NCI-H2107 treated with DMSO at 0.1 percent for 48 hours (cell line): ENCODE data around the gene VSTM1.
"Not testable (repeated sequence)": the region's sequence is repeated elsewhere in the genome, so short reads cannot be mapped to it uniquely, and the experiment has no call there.

ENCODE experiments used
- DNase-seq: peaks from one replicate; lab custom pipeline; 2025; ENCODE audit not compliant: unreplicated experiment; lab: John Stamatoyannopoulos, UW

The VSTM1 gene, protein sequence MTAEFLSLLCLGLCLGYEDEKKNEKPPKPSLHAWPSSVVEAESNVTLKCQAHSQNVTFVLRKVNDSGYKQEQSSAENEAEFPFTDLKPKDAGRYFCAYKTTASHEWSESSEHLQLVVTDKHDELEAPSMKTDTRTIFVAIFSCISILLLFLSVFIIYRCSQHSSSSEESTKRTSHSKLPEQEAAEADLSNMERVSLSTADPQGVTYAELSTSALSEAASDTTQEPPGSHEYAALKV

DNA sequence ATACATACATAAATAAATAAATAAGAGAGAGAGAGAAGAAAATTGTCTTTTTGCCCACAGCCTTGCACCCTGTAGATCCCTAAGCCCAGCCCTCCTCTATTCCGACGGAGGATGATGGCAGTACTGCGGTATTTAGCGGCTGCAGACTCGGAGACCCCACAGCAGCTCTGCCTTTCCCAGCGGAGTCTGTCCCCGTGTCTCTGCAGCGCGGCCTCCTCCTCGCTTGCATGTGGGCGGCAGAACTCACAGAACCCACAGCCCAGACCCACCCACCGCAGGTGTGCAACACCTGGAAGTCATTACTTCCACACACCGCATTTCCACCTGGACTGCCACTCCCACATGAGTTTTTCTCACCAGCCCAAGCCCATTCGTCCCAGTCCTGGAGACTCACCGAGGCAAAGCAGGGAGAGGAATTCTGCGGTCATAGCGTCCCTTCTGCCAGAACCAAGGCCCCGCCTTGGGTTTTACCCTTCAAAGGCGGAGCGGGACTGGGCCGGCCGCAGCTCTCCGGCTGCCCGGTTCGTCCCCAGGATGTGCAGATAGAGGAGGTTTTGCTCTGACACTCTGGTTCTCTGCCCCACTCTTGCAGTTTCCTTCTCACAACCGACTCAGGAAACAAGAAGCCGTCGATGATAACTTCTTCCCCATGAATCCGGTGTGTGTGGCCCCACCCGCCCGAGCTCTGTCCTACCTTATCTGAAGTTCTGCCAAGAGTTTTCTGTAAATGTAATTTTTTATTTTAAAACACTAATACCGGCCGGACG is at the start of gene VSTM1:
Gene VSTM1 (minus strand): TSS at position 548 of the 767 bp plus-strand sequence. CDS start 120 bp downstream, at position 428.
- DNase-seq, result no peak

DNA sequence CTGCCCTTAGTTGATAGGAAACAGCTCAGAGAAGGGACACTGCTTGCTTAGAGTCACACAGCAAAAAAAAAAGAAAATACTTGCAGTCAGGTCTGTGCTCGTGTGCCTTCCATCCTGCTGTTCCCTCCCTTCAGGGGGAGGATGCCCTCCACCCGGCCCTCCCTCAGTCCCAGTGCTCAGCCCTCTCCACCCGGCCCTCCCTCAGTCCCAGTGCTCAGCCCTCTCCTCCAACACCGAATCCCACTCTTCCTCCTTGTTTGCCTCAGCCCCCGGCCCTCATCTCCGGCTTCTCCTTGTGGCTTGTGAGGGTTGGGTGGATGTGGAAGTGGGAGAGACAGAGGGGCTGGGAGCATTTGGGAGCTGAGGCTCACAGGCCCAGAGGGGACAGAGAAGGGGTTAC is 46.0 kb upstream of the VSTM1 start:
- DNase-seq, result no peak

DNA sequence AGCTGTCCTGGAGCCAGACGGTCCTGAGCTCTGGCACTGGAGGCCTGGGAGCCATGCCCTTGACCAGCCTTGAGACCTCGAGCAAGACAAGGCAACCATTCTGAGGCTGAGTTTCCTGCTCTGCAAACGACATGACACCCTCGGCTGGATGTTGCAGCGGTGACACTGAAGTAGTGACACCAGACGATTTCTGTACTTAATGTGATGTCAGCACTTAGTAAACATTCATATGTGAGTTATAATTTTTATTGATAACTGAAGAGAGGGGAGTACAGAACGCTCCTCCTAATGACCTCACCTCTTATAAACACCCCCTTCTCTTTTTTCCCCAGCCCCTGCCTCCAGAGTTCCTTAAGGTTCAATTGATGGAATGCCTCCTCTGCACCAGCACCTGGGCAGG is 44.8 kb upstream of the VSTM1 start:
- DNase-seq, result no peak

DNA sequence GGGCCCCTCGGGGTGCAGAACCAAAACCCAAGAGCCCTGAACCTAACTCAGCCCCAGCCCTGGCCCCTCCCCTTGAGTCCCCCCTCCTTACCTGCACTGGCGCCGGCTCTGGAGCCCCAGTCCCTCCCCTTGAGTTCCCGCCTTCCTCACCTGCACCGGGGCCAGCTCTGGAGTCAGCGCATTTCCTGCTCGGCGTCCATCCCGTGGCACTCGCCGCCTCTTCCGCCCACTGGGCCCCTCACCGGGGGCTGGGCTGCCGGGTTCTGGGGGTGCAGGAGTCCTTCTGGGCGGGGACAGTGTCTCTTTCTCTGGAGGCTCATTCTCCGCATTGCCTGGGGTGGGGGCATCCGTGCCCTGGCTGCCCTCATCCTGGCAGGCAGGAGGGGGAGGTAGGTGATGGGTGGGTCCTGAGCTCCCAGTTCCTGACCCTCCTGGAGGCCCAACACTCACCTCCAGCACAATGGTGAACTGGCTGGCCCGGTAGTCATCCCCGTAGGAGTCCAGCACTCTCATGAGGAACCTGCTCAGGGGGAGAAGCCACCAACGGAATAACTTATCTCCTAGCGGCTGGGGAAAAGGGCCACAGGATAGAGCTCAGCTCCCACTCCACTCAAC is 44.3 kb upstream of the VSTM1 start:
- DNase-seq, result no peak

DNA sequence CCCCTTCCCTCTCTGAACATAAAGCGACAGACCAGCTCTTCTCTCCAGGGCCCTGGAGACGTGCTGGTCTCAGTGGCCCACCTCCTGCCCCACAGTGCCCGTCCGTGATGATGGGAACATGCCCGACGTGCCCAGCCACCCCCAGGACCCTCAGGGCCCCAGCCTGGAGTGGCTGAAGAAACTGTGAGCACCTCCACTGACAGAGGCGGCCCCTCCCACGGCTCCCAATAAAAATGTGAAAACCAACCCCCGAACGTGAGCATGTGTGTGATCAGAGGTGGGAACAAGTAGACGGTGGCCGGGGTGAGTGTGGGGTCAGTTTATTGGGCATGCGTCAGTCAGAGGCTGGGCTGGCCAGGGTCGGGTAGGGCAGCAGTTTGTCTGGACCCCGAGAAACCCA is 43.0 kb upstream of the VSTM1 start:
- DNase-seq, result no peak

DNA sequence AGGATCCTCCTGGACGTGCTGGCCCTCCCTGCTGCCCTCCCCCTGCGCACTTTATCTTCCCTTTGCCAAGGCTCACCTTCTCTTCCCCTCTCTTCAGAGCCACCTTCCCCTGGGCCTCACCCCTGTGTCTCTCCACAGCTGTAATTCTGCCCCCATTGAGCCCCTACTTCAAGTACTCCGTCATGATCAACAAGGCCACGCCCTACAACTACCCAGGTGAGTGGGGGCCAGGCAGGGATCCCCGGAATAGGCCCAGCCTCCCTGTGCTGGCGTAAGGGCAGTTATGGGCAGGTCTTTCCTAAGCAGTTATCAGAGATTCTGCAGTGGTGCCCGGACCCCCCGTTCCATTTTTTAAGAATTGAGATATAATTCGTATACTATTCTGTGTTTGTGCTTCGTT is 42.1 kb upstream of the VSTM1 start:
- DNase-seq, result no peak

DNA sequence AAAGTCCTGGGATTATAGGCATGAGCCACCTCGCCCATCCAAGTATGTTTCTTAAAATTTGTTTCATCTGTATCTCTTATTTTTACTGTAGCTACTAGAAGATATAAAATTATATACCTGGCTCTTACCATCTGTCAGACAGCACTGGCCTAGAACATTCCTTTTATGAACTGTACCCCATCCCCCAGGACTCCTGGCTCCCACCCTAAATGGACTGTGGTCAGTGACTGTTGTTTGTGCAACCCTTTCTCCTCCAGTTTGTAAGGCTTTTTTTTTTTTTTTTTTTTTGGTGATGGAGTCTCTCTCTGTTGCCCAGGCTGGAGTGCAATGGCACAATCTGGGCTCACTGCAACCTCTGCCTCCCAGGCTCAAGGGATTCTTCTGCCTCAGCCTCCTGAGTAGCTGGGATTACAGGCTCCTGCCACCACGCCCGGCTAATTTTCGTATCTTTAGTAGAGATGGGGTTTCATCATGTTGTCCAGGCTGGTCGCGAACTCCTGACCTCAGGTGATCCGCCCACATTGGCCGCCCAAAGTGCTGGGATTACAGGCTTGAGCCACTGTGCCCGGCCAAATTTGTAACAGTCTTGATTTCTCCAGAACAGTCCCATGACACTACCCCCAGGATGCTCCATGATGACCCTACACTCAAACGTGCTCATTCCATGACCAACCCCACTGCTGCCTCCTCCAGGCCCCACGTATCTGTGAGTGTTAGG is 41.5 kb upstream of the VSTM1 start:
- no peak for DNase-seq

DNA sequence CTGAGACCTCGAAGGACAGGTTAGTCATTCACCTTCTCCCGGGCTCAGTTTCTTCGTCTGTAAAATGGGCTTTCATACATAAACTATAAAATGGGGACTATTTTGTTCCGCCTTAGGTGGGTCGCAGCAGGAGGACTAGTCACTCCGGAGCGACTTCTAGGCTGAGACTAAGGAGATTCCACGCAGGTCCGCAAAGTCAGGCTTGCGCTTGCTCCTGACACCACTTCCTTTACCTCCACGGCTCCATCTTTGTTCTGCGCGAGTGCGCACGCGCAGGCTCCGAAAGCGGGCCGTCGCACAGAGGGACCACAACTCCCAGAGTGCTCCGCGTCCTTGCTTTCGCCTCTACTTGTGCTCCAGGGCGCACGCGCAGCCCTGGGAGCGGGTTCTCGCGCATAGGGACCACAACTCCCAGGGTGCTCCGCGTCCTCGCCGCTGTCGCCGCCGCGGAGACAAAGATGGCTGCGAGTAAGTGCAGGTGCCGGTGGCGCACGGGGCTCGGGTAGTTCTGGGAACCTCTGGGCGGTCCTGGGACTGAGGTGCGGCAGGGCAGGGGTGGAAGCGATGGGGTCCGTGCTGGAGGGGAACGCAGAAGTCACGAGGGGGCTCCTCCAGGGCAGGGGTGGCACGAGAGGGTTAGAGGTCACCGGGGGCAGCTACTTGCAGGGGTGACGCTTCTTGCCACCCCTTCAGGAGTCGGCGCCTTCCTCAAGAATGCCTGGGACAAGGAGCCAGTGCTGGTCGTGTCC is 38.9 kb upstream of the VSTM1 start, which contains the start of gene NDUFA3:
Gene NDUFA3 (plus strand): TSS at position 435 of the 749 bp plus-strand sequence. CDS start 24 bp downstream, at position 459.
- peak; percentile 96 for DNase-seq

DNA sequence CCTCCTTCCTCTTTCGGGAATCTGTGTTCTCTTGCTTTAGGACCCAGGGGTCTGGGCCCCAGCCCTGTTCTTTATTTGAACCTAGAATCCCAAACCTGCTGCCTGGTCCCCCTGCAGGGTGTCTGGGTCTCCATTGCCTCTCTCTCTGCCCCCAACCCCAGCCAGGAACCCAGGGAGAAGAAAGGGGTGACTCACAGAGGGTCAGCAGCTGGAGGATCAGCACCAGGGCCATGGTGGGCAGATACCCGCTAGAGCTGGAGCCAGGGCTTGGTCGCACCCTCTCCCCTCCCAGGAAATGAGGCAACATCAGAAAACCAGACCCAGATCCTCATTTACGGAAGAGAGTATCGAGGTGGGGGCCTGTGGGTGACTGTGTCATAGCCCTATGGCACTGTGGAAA is 36.9 kb upstream of the VSTM1 start, which contains the start of gene OSCAR:
Gene OSCAR (minus strand): TSS at position 243 of the 400 bp plus-strand sequence. CDS start 11 bp downstream, at position 232.
- DNase-seq, result no peak

DNA sequence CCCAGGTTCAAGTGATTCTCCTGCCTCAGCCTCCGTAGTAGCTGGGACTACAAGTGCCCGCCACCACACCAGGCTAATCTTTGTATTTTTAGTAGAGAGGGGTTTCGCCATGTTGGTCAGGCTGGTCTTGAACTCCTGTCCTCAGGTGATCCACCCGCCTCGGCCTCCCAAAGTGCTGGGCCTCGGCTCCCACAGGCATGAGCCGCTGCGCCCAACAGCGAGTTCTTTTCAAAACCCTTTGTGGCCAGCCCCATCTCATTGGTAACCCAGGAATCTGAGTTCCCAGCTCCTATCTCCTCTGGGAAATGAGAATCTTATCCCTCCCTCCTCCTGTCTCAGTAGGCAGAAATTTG is 36.2 kb upstream of the VSTM1 start:
- DNase-seq, result not testable (repeated sequence)

DNA sequence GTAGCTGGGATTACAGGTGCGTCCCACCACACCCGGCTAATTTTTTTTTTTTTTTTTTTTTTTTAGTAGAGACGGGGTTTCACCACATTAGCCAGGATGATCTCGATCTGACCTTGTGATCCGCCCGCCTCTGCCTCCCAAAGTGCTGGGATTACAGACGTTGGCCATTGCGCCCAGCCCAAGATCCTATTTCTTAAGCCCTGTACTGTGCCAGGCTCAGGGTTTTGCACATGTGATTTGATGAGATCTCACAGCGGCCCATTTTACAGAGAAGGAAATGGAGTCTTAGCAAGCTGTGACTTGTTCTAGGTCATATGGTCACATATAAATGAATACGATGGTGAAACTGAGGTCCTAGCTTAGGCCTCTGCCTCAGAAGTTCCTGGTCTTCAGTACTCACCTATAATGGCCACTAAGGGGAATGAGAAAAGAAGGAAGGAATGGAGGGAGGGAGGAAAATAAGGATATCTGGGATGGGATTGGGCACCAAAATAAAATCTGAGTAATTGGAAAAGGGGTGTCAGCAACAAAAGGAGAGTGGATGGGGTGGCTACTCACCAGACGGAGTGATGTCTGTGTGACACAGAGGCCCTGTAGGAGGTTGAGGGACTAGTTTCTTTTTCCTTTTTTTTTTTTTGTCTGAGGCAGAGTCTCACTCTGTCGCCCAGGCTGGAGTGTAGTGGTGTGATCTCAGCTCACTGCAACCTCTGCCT is 35.6 kb upstream of the VSTM1 start:
- no peak for DNase-seq

DNA sequence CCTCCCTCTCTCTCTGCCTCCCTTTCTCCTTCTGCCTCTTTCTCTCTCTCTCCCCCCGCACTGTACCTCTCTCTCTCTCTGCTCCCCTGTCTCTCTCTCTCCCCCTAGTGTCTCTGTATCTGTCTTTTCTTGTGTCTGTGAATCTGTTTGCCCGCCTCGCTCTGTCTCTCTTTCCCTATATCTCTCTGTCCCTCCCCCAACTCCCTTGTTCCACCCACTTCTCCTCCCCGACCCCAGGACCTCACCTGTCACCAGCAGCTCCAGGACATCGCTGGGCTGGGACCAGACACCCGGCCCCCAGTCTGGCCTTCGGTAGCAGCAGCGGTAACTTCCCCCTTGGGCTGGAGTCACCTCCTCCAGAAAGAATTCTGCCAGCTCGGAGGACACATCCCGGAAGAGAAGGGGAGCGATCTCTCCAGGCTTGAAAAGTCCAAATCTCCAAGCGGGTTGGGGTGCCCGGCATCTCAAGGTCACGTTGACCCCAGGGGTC is 33.0 kb upstream of the VSTM1 start:
- no peak for DNase-seq

DNA sequence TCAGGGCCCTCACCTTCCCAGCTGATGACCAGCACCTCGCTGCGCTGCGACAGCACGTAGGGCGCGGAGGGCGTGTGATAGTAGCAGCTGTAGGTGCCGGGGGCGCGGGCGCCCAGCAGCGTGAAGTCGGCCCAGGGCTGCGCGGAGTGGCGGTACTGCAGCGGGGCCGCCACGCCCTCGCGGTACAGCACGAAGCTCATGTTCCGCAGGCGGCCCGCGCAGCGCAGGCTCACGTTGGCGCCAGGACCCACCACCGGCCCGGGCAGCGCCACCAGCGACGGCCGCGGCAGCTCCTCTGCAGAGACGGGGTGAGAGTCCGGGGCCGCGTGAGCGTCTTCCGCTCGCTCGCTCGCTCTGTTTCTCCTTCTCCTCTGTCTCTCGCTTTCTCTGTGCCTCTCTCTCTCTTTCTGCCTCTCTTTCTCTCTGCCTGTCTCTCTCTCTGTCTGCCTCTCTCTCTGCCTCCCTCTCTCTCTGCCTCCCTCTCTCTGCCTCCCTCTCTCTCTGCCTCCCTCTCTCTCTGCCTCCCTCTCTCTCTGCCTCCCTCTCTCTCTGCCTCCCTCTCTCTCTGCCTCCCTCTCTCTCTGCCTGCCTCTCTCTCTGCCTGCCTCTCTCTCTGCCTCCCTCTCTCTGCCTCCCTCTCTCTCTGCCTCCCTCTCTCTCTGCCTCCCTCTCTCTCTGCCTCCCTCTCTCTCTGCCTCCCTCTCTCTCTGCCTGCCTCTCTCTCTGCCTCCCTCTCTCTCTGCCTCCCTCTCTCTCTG is 32.3 kb upstream of the VSTM1 start:
- not testable (repeated sequence) for DNase-seq

DNA sequence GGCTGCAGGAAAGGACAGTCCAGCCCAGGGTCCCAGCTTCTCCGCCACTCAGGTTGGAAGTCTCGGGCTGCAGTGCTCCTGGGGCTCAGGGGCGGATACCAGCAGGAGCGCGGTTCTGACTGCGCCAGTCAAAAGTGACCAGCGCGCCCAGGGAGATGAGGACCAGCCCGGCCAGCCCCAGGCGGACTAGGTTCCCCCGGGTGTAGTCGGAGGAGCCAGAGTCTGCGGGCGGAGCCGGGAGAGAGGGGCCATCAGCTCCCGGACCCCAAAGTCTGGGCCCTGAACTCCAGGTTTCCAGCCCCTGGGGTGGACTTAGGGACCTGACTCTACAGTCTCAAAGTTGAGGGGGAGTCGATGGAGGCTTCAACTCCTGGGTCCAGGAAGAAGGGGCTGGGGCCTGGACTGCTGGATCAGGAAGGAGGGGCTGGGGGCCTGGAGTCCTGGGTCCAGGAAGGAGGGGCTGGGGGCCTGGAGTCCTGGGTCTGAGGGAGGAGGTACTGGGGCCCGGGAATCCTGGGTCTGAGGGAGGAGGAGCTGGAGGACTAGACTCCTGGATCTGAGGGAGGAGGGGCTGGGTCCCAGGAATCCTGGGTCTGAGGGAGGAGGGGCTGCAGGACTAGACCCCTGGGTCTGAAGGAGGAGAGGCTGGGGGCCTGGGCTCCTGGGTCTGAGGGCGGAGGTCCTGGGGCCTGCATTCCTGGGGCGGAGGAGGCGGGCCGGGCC is 31.6 kb upstream of the VSTM1 start:
- no peak for DNase-seq

DNA sequence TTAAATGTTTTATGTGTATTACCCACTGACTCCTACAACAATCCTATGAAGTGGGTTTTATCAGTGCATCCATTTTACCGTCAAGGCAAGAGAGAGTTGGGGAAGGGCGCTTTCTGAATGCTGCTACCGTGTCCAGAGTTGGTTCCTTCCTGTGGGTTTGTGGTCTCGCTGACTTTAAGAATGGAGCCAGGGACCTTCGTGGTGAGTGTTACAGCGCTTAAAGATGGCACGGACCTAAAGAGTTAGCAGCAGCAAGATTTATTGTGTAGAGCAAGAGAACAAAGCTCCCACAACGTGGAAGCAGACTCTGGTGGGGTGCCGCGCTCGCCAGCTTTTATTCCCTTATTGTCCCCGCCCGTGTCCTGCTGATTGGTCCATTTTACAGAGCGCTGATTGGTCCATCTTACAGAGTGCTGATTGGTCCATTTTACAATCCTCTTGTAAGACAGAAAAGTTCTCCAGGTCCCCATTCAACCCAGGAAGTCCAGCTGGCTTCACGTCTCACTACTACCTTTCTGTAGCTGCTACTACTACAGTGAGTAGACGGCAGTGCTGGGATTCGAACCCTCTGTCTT is 30.8 kb upstream of the VSTM1 start:
- DNase-seq, result no peak

DNA sequence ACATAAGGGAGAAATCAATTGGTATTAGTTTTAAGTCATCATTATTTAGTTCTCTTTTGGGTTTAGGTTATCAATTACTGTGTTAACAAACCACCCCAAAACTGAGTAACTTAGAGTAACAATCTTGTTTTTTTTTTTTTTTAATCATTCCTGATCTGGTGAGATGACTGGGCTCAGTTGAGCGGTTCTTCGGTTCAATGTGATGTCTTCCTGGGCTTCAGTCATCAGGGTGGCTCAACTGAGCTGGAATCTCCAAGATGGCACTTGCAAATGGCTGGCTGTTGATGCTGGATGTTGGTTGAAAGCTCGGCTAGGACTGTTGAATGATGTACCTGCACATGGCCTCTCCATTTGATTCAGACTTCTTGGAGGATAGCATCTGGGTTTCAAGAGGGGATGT is 20.7 kb upstream of the VSTM1 start:
- DNase-seq, result no peak

DNA sequence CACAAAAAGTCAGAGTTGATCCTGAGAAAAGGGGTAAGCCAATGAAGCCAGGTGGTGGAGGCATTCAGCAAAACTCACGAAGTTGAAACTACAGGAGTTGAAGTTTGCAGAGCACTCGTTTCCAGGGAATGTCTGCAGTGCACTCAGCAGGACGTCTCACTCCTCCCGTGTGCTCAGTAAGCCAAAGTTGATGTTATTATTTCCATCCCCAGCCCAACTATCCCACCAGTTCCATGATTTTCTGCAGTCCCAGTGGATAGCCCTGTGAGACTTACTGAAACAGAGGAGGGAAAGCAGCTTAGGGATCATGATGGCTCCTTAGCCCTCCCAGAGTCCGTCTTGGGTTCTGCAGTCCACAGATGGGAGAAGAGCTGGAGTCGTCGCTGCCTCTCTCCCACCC is 17.3 kb upstream of the VSTM1 start, which contains the start of gene TARM1:
Gene TARM1 (minus strand): TSS at position 334 of the 400 bp plus-strand sequence. CDS start 25 bp downstream, at position 309.
- no peak for DNase-seq

DNA sequence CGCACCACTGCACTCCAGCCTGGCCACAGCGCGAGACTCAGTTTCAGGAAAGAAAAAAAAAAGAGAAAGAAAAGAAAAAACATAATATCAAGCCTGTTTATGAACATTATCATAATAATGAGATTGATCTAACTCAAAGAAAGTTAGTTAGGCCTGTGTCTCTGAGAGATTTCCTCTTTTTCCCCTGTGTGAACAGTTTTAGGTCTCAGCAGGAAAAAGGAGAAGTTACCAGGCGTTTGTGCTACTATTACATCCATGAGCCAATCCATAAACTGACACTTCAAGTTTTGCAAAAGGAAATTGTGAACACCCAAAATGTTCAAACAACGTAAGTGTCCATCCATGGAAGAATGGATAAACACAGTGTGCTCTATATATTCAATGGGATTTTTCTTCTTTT is 13.6 kb upstream of the VSTM1 start:
- DNase-seq, result no peak
